ENCODE results near the gene GRID2IP. TPM values are rescaled to one million over a fixed set of nuclear protein-coding genes. Genes with fewer than 3 reads are reported as not detected.
"Not testable (repeated sequence)": the region's sequence is repeated elsewhere in the genome, so short reads cannot be mapped to it uniquely, and the experiment has no call there.

GRID2IP gene
- total RNA-seq (2014; rRNA removed; shearing (Covaris generic)): 0.03 and 0.22 TPM in 2 replicates

DNA sequence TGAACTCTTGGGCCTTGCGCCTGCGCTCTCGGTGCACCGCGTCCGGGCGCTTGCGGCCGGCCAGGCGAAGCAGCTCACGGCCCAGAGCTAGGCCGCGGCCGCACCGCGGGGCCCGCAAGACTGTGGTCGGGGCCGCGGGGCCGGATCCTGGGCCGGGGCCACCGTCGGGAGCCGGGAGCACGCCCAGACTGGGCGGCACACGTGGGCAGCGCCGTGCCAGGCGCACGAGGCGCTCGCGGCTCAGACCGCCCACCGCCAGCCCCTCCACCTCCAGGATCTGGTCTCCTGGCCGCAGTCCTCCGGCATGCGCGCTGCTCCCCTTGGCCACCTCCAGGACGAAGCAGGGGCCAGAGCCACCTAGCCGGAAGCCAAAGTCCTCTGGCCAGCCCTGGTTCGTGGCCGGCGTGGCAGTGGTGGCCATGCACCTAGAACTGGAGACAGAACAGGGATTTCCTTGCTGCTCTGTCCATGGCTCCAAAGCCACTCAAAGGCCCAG lies at the start of gene GRID2IP:
Gene GRID2IP (minus strand): TSS at position 446 of the 496 bp plus-strand sequence. CDS start 25 bp downstream, at position 421.
- DNase-seq (ENCODE audit: low spot score): no peak

DNA sequence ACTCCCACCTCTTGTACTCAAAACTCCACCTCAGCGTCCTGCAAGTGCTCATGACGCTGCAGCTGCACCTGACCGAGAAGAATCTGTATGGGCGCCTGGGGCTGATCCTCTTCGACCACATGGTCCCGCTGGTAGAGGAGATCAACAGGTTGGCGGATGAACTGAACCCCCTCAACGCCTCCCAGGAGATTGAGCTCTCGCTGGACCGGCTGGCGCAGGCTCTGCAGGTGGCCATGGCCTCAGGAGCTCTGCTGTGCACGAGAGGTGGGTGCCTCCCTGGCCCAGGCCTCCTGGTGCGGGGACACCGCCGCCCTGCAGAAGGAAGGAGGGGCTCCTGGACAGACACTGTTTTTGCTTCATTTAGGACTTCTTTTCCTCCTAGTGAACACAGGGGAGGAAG lies 48.8 kb upstream of the GRID2IP start:
- no peak for DNase-seq (ENCODE audit: low spot score)

DNA sequence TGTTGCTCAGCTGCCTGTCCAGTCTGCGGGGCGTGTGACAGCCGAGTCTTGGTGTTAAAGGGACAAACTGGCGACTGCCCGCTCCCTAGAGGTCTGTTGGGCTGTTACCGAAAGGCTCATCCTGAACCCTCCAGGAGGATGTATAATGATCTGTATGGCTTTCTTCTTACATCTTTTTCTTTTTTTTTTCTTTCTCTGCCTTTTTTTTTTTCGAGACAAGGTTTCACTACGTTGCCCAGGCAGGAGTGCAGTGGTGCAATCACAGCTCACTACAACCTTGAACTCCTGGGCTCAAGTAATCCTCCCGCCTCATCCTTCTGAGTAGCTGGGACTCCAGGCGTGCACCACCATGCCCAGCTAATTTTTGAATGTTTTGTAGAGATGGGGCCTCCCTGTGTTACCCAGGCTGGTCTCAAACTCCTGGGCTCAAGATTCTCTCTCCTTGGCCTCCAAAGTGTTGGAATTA lies 39.4 kb upstream of the GRID2IP start:
- DNase-seq (ENCODE audit: low spot score): peak; percentile 35

DNA sequence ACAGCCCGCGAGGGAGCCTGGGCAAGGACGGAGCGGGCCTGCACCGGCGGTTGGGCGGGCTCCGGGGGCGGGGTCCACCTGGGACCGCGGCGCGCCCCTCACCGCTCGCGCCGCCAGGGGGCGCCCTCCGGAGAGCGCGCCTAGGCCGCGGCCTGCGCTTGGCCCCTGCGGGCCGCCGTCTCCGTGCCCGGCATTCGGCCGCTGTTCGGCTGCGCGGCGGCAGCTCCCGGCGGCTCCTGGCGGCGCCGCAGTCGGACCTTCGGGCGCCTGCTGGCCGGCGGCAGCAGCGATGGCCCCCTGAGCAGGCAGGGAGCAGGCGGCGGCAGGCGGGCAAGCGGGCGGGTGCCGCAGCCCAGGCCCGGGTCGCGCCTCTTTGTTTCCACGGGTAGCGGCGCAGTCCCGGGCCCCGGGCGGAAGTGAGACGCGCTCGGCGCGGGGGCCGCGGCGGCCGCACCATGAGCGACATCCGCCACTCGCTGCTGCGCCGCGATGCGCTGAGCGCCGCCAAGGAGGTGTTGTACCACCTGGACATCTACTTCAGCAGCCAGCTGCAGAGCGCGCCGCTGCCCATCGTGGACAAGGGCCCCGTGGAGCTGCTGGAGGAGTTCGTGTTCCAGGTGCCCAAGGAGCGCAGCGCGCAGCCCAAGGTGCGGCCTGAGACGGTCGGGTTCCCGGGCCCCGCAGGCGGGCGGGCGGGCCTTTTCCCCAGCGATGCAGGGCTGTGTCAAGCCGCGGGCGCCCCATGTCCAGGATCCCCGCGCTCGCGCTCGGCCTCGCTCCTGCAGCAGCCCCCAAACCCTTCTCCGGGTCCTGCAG lies 38.8 kb upstream of the GRID2IP start, which contains the start of gene INTS15:
Gene INTS15 (plus strand): TSS at position 193 of the 816 bp plus-strand sequence. CDS start 263 bp downstream, at position 456.
- peak; percentile 57 for DNase-seq (ENCODE audit: low spot score)

DNA sequence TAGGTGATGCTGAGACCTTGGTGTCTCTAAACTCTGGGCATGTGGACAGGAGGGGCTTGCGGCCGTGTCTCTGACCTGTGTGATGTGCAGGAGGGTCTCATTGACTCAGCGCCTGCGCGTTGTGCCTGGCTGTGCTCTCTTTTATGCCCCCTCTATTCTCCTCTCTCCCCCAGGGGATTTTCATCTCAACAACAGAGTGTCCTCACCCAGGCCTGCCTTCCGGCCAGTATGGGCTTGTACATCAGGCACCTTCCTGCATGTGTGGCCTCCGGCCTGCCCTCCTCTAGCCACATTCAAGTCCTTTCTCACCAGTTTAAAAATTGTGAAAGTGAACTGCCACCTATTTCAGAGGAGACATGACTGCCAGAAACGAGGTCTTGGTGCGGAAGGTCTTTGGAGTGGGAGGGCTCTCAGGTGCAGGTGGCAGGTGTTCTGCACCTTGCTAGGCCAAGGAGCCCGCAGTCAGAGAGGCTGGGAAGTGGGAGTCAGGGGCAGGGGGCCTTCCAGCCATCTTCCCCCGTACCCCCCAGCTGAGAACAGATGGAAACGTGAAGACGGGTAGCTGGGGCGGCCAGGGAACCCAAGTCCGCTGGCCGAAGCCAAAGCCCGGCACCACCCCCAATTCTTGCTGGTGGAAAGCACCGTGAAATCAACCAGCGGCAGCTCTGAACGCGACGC lies 38.0 kb upstream of the GRID2IP start:
- DNase-seq (ENCODE audit: low spot score): no peak

DNA sequence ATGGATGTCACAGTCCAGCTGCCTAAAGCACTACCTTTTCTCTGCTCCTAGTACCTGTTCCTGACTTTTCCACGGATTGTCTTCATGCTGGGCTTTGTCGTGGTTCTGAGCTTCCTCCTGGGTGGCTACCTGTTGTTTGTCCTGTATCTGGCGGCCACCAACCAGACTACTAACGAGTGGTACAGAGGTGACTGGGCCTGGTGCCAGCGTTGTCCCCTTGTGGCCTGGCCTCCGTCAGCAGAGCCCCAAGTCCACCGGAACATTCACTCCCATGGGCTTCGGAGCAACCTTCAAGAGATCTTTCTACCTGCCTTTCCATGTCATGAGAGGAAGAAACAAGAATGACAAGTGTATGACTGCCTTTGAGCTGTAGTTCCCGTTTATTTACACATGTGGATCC lies 37.3 kb upstream of the GRID2IP start:
- DNase-seq (ENCODE audit: low spot score): no peak

DNA sequence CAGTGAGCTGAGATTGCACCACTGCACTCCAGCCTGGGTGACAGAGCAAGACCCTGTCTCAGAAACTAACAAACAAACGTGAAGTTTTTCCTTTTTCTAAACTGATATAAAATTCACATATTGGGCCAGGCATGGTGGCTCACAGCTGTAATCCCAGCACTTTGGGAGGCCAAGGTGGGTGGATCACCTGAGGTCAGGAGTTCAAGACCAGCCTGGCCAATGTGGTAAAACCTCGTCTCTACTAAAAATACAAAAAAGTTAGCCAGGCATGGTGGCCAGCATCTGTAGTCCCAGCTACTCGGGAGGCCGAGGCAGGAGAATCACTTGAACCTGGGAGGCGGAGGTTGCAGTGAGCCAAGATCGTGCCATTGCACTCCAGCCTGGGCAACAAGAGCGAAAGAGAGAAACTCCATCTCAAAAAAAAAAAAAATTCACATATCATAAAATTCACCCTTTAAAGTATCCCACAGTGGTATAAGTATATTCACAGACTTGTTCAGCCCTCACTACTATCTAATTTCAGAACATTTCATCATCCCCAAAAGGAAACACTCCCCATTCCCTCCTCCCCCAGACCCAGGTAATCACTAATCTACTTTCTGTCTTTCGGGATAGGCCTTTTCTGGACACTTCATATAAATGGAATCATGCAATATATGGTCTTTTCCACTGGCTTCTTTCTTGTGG lies 34.6 kb upstream of the GRID2IP start:
- DNase-seq (ENCODE audit: low spot score): not testable (repeated sequence)

DNA sequence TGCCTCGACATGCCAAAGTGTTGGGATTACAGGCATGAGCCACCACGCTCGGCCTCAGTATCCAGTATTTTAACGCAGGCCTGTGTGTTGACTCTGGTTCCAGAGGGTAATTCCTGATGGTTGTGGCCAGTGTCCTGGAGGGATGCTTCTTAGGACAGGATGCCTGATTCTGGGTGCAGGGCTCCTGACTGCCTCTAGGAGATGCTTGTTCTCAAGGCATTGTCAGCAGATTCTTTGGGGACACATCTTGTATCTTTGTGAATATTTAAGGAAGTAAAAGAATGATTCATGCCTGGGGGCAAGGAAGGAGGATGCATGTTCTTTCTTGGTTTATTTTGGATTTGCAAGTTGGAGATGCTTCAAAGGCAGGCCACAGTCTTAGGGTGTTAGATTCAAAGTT lies 28.2 kb upstream of the GRID2IP start:
- peak; percentile 51 for DNase-seq (ENCODE audit: low spot score)

DNA sequence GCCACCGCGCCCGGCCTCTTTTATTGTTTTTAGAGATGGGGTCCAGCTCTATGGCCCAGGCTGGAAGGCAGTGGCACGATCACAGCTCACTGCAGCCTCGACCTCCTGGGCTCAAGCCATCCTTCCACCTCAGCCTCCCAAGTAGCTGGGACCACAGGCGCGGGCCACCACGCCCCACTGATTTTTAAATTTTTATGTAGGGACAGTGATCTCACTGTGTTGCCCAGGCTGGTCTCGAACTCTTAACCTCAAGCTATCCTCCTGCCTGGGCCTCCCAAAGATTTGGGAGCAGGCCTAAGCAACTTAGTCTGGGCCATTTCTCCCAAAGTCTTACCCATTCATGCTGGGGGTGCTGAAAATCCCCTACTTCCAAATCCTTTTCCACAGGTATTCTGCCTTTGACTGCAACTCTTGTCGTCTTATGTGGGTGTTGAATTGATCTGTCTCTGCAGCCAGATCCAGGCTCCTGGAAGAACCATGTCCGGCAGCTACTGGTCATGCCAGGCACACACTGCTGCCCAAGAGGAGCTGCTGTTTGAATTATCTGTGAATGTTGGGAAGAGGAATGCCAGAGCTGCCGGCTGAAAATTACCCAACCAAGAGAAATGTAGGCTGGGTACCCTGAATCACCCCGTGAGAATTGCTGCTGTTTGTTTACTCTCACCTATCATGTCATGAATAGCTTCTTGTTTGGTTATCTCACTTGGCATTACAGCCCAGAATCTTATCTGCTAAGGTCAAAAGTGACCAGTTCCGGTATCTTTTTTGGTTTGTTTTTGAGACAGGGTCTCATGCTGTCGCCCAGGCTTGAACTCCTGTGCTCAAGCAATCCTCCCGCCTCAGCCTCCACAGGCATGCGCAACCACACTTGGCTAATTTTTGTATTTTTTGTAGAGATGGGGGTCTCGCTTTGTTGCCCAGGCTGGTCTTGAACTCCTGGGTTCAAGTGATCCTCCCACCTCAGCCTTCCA lies 27.1 kb upstream of the GRID2IP start:
- DNase-seq (ENCODE audit: low spot score): peak; percentile 41

DNA sequence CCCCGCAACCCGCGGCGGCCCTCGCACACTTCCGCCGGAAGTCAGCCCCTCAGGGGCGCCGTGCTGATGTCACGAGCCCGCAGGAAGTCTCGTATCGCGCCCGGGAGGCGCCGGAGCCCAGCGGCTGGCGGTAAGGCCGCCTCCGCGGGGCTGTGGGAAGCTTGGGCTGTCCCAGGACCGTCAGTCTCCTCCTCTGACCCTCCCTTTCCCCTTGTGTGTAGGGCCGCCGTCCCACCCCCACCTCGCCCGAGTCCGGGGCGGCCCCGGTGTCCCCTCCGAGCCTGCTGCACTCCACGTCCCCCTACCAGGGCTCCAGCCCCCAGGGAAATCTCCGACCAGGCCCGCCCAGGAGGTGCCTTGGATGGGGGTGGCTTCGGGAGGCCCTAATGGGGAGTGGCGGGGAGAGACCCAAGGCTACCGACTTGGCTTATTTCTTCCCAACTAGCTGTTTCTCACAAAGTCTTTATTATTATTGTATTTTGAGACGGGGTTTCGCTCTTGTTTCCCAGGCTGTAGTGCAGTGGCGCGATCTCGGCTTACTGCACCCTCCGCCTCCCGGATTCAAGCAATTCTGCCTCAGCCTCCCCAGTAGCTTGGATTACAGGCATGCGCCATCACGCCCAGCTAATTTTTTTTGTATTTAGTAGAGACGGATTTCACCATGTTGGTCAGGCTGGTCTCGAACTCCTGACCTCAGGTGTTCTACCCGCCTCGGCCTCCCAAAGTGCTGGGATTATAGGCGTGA lies 26.3 kb upstream of the GRID2IP start, which contains the start of gene ZDHHC4:
Gene ZDHHC4 (plus strand): TSS at position 86 of the 745 bp plus-strand sequence. CDS start 3,108 bp downstream, outside the sequence.
- DNase-seq (ENCODE audit: low spot score): peak; percentile 84

DNA sequence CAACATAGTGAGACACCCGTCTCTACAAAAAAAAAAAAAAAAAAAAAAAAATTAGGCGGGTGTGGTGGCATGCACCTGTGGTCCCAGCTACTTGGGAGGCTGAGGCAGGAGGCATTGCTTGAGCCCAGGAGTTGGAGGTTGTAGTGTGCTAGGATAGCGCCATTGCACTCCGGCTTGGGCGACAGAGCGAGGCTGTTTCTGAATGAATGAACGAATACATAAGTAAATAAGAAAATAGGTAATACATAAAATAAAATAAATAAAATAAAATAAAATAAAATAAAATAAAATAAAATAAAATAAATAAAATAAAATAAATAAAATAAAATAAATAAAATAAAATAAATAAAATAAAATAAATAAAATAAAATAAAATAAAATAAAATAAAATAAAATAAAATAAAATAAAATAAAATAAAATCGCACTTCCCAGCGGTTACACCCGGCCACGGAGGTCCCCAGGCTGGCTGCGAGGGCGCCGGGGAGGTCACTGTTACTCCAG lies 25.7 kb upstream of the GRID2IP start:
- DNase-seq (ENCODE audit: low spot score): not testable (repeated sequence)

DNA sequence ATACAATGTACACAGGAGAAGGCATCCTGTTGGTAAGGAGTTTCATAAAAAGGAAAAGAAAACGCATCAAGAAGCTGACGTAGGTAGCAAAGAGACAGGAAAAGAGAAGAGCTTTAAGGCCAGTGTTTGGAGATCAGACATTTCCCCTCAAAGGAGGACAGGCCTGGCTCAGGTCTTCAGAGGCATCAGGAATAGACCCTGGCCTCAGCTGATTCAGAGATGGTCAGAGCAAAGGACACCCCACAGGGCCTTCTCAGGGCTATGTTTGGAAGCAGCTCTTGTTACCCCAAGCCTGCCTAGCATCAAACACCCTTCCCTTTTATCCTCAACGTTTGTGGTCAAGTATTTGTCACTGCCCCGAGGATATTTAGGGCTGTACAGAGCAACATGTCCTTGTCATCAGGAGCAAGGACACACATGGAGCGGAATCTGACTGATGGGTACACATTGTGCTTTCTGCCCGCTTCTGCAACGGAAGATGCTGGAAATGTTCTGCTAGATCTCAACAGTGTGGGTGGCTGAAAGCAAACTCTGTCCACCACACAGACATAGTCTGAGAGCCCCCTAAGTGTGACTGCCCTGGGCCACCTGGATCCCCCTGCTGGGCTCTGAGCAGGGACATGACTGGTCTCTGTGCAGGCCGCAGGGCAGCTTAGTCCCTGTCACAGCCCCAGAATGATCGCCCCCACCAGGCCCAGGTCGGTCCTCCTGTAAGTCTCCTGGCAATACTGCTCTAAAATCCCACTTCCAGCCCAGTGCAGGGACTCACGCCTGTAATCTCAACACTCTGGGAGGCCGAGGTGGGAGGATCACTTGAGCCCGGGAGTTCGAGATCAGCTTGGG lies 25.0 kb upstream of the GRID2IP start:
- no peak for DNase-seq (ENCODE audit: low spot score)

DNA sequence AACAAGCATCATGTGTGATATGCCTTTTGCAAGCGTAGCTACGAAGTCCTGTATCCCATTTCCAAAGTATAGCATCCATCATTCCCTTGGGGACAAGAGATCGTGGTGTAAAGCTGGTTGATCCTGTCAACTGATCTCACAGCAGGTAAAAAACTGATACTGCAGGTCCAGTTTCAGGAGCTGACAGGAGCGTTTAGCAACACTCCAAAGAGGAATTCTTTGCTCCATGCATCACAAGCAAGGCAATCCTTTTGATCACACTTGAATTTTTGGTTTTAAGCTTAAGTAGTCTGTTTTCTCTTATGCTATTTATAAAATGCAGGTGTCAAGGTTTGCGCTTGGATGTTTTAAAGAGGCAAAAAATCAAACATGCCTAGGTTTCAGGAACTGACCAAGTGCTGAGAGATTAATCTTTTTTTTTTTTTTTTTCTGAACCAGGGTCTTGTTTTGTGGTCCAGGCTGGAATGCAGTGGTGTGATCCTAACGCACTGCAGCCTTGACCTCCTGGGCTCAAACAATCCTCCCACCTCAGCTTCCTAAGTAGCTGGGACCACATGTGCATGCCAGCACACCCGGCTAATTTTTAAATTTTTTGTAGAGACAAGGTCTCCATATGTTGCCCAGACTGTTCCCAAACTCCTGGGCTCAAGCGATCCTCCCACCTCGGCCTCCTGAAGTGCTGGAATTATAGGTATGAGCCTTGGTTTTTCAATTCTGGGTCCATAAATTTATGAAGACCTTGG lies 24.2 kb upstream of the GRID2IP start:
- DNase-seq (ENCODE audit: low spot score): no peak

DNA sequence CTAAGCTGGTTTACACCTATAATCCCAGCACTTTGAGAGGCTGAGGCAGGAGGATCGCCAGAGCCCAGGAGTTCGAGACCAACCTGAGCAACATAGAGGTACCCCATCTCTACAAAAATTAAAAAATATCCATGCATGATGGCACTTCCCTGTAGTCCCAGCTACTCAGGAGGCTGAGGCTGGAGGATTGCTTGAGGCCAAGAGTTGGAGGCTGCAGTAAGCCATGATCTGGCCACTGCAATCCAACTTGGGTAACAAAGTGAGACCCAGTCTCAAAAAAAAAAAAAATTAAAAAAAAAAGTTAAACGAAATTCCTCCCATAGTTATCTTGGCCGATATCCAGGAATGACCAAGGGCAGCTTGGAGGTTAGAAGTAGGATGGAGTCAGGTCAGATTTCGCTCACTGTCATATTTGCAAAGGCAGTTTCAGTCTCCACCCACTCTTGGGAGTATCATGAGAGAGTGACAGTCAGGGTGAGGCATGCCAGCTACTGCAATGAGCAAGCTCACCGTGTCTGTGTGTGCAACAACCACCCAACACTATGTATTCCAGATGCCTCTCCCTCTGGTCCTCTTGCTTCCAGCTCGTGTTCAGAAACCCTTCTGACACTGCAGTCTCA lies 20.0 kb upstream of the GRID2IP start:
- no peak for DNase-seq (ENCODE audit: low spot score)

DNA sequence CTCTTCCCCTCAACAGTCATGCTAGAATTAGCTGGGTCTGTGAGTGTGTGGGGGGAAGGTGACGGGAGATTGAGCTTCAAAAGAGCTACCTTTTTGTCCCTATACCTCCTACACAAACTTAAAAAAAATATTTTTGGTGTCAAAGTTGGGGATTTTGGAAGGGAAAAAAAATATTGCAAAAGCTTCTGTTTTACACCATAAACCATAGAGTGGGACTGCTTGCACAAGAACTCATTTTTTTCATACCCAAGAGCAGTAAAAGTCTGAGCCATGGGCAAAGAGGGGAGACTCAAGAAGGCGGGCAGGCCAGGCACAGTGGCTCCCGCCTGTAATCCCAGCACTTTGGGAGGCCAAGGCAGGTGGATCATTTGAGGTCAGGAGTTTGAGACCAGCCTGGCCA lies 16.6 kb upstream of the GRID2IP start:
- DNase-seq (ENCODE audit: low spot score): no peak

DNA sequence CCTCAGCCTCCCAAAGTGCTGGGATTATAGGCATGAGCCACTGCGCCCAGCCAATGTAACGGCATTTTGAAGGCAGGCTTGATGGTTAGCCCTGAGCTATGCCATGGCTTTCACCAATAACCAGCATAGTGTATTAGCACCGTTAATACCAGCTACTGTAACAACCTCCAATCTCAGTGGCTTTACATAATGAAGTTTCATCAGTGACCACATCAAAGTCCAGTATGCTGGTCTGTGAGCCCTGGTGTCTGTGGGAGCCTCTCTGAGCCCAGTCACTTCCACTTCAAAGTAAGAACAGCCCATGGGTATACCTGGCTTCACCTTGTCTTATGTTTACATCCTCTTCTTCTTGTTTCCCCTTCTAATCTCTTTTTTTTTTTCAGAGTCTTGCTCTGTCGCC lies 14.4 kb upstream of the GRID2IP start:
- DNase-seq (ENCODE audit: low spot score): no peak

DNA sequence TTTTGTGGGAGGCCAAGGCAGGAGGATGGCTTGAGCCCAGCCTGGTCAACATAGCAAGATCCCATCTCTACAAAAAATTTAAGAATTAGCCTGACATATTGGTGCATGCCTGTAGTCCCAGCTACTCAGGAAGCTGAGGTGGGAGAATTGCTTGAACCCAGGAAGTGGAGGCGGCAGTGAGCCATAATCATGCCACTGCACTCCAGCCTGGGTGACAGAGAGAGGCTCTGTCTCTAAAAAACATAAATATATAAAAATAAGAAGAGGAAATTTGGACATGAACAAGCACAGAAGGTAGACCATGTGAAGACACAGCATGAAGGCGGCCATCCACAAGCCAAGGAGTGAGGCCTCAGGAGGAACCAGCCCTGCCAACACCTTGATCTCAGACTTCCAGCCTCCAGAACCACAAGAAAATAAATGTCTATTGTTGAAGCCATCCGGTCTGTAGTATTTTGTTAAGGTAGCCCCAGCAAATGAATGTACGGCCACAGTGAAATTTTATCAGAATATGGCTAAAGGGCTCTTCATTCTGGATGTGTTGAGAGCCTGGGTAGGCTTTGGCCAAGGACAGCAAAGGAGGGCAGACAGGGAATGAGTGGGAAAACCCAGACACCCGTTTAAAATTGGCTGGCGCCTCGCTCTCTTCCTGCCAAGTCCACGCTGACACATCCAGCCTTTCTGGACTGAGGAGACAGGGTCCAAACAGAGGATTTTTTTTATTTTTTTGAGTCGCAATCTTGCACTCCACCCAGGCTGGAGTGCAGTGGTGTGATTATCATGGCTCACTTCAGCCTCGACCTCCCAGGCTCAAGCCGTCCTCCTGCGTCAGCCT lies 12.9 kb upstream of the GRID2IP start:
- no peak for DNase-seq (ENCODE audit: low spot score)

Measured in A172 (cell line).